HFFc6 (cell line): ENCODE data around the gene ACVR1. TPM values are rescaled to one million over a fixed set of nuclear protein-coding genes. Genes with fewer than 3 reads are reported as not detected.

Source experiments
- DNase-seq: peaks from one replicate; pipeline ENCODE4 v3.0.0-alpha.2; 2018
- H3K27ac Mint-ChIP-seq: 2 replicates; pipeline ENCODE4 v1.8.0; 2020; ENCODE audit warnings: mild to moderate bottlenecking, mixed read lengths
- H3K27me3 Mint-ChIP-seq: 2 replicates; pipeline ENCODE4 v1.8.0; 2021; ENCODE audit warnings: mild to moderate bottlenecking, moderate library complexity, mixed read lengths; ENCODE audit not compliant: insufficient read depth
- H3K36me3 Mint-ChIP-seq: 2 replicates; pipeline ENCODE4 v1.8.0; 2021; ENCODE audit warnings: low read depth, mixed read lengths
- H3K4me1 Mint-ChIP-seq: 2 replicates; pipeline ENCODE4 v1.8.0; 2020; ENCODE audit warnings: low read depth, mixed read lengths
- H3K4me3 Mint-ChIP-seq: 2 replicates; pipeline ENCODE4 v1.8.0; 2020; ENCODE audit warnings: mild to moderate bottlenecking, moderate library complexity, mixed read lengths
- H3K9me3 Mint-ChIP-seq: 2 replicates; pipeline ENCODE4 v1.8.0; 2020; ENCODE audit warnings: mild to moderate bottlenecking, mixed read lengths
- CTCF ChIP-seq: fragments of 200-600 bp; sonication (generic); IDR thresholded peaks from 2 replicates; pipeline ENCODE4 v1.5.0; 2021; ENCODE audit warnings: antibody characterized with exemption, mild to moderate bottlenecking
- total RNA-seq, 6 experiments: library from RNA; stranded (reverse); fragmentation: NEBNext Ultra II Directional; extraction: Animal tissue kit (Norgen Biotek cat#: 25700); gene quantifications; 2 replicates in 1 of 6; 3 replicates in 5 of 6; pipeline ENCODE4 v1.2.3, GENCODE V29; 2021

Gene ACVR1
- total RNA-seq, 6 experiments from 2014 or later, result 37.5 to 48.4 (median 43.1) TPM

DNA sequence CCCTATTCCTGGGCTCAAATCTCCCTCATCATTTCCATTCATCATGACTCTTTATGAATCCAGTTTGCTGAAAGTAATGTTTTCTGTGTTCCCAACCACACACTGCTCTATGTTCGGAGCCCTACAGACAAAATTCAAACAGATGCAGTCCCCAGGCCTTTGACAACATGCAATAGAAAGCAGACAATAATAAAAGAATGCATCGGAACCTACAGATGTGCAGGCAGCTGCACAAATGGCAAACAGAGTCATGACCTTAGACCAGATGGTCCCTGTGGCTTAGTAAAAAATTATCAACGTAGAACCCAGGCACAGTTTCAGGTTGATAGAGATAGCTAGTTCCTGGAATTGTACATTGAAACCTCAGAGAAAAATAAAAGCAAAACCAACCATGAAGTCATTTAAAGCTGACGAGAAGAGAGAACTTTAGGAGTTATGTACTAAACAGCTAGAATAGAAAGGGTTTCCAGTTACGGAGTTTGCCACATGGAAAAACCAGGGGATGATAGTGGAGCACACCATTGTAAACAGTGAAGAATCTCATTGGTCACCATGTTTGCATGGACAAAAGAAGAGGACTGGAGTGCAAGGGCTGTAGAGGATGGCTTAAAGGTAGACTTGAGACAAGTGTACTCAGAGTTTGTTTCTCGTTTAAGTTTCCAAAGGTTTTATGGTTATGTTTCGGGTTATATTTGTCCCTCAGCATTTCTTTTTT, 23.2 kb upstream of the ACVR1 start:
- Mint-ChIP-seq H3K4me3 (no peak overlapping the region), H3K36me3 (no peaks in the 10 kb centered on the region), H3K9me3 (no peaks in the 10 kb centered on the region), H3K4me1 (peaks cover 26% of the 10 kb centered on the region), H3K27me3 (peaks cover 8% of the 10 kb centered on the region), H3K27ac (no peak overlapping the region)
- DNase-seq, result no peak
- TF ChIP-seq CTCF, result no peak

GRCh38 chr2:157898591-157898996, 22.5 kb upstream of the ACVR1 start:
- Mint-ChIP-seq H3K9me3 (no peaks in the 10 kb centered on the region), H3K4me1 (peaks cover 26% of the 10 kb centered on the region), H3K27me3 (peaks cover 4% of the 10 kb centered on the region), H3K27ac (no peak overlapping the region), H3K4me3 (no peak overlapping the region), H3K36me3 (no peaks in the 10 kb centered on the region)
- peak; percentile 67 for DNase-seq
- TF ChIP-seq CTCF, result no peak

DNA sequence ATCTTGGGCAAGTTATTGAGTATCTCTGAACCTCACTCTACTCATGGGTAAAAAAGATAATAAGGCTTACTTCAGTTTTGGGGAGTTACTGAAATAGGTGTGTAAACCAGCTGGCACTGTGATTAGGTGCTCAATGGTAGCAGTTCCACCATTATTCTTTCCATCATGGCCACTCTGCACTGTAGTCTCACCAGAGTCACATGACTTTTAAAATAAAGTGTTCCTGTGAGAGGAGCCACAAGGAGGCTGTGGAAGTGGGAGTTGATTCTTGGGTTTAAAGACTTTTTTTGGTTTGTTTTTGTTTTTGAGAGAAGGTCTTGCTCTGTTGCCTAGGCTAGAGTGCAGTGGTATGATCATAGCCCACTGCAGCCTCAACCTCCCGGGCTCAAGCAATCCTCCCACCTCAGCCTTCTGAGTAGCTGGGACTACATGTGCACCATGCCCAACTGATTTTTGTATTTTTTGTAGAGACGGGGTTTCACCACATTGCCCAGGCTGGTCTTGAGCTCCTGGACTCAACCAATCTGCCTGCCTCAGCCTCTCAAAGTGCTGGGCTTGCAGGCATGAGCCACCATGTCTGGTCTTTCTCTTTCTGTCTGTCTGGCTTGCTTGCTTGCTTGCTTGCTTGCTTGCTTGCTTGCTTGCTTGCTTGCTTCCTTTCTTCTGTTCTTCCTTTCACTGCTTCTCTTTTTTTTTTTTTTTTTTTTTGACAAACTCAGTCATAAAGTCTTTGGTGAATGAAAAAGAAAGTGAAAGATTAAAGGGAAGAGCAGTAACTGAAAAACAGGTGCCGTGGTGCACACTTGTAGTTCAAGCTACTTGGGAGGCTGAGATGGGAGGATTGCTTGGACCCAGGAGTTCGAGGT, 21.2 kb upstream of the ACVR1 start:
- Mint-ChIP-seq H3K9me3 (no peaks in the 10 kb centered on the region), H3K27ac (no peak overlapping the region), H3K4me3 (no peak overlapping the region), H3K36me3 (no peaks in the 10 kb centered on the region), H3K27me3 (peaks cover 5% of the 10 kb centered on the region; the same call in 1 of the 2 replicates), H3K4me1 (peaks cover 26% of the 10 kb centered on the region)
- DNase-seq, result no peak
- TF ChIP-seq CTCF, result no peak

GRCh38 chr2:157895531-157895930, 19.4 kb upstream of the ACVR1 start:
- no peak for TF ChIP-seq CTCF
- no peak for DNase-seq
- no peak overlapping the region; the same call in 1 of the 2 replicates for H3K27ac Mint-ChIP-seq
- peak overlapping the region; percentile 78 for H3K4me3 Mint-ChIP-seq
- peaks cover 26% of the 10 kb centered on the region for H3K4me1 Mint-ChIP-seq
- H3K9me3 Mint-ChIP-seq, result no peaks in the 10 kb centered on the region
- no peaks in the 10 kb centered on the region for H3K36me3 Mint-ChIP-seq
- H3K27me3 Mint-ChIP-seq, result peaks cover 5% of the 10 kb centered on the region

DNA sequence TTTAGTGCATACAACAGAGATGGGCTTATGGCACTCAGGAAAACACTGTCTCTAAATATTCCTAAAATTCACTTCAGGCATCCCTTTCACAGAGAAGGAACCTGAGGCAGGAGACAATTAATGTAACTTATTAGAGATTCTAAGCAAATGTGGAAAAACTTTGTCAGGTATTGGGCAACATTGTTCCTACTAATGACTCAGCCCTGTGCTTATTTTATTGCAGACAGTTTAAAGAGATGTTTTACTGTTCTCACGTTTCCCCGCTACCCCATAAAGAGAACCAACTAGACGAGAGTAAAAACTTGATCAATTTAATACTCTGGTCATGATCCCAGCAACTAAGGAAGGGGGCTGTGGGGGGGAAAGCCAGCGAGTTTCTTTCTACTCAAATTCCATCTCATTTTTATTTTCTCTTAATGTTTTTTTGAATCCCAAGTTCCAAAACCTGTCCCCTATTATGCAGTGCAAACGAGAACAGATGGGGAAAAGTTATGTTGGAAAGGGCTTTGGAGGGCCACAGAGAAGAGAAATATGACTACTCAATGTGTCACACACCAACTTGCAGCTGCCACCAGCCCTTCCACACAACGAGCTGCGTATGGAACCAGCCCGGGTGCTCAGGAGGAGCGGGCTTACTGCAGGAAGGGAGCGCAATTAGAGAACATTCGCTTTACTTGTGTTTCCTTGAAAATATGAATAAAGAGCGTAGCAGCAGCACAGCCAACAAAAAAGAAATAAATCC, 18.7 kb upstream of the ACVR1 start:
- TF ChIP-seq CTCF, result no peak
- Mint-ChIP-seq H3K27me3 (peaks cover 5% of the 10 kb centered on the region), H3K9me3 (no peaks in the 10 kb centered on the region), H3K36me3 (no peaks in the 10 kb centered on the region), H3K4me1 (peaks cover 26% of the 10 kb centered on the region), H3K27ac (peak overlapping the region; percentile 59), H3K4me3 (peak overlapping the region; percentile 78)
- DNase-seq, result peak; percentile 65
